Panc1 (cell line): ENCODE data around the gene IFITM2.

Source experiments
- POLR2AphosphoS5 ChIP-seq: IDR thresholded peaks from 2 replicates; pipeline ENCODE4 v1.6.1; 2012; ENCODE audit warnings: mild to moderate bottlenecking, low read depth, low read length, moderate library complexity
- TF ChIP-seq, protein P1 (sequence below): fragments of 450-650 bp; IDR thresholded peaks from 2 replicates; pipeline ENCODE4 v1.5.1; 2017; ENCODE audit warnings: mild to moderate bottlenecking

DNA sequence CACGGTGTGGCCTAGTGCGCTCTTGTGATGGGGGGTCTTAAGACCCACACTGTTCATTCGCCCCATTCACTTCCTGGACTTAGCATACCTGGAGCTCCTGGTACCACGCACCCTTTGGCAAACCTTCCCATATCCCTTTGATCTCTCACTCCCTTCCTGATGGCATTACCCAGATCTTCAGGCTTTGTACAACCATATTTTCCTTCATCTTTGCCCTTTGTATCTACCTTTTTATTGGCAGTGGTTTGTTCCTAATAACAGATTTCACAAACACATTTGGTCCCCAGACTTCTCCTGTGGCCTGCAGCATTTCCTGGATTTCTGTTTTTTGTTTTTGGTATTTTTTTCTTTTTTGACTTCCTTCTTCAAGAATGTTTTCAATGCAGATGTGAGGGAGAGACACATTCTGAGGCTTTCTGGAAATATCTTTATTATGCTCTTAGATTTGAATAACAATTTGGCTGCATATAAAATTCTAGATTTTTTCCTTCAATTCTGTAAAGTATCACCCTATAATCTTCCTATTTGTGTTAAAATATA, 29.1 kb downstream of the IFITM2 start:
- TF ChIP-seq, protein P1, sequence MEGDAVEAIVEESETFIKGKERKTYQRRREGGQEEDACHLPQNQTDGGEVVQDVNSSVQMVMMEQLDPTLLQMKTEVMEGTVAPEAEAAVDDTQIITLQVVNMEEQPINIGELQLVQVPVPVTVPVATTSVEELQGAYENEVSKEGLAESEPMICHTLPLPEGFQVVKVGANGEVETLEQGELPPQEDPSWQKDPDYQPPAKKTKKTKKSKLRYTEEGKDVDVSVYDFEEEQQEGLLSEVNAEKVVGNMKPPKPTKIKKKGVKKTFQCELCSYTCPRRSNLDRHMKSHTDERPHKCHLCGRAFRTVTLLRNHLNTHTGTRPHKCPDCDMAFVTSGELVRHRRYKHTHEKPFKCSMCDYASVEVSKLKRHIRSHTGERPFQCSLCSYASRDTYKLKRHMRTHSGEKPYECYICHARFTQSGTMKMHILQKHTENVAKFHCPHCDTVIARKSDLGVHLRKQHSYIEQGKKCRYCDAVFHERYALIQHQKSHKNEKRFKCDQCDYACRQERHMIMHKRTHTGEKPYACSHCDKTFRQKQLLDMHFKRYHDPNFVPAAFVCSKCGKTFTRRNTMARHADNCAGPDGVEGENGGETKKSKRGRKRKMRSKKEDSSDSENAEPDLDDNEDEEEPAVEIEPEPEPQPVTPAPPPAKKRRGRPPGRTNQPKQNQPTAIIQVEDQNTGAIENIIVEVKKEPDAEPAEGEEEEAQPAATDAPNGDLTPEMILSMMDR = no peak
- TF ChIP-seq POLR2AphosphoS5 = no peak
